Activated CD4-positive, CD25-positive, alpha-beta regulatory T cell (primary cell): ENCODE results near the gene CADPS2.

Experiments
- DNase-seq, 4 experiments: peaks; one replicate each; lab custom pipeline; 2025; lab: John Stamatoyannopoulos, UW

CADPS2 gene

DNA sequence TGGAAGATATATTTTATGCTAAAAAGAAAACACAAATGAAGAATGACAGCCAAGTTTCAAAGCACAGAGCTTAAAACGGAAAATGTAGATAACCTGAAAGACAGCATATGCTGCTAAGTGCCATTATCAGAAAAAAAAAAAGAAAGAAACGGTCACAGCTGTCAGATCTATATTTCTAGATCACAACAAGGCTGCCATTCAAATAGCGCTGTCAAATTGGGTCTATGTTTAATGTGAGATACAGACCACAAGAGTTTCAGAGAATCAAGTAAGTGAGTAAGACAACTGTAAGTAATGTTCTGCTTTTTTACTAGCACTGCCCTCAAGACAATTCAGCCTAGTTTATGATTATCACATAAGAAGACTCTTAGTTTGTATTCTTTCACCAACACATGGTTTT is 117.4 kb downstream of the CADPS2 start:
- DNase-seq = no peak

DNA sequence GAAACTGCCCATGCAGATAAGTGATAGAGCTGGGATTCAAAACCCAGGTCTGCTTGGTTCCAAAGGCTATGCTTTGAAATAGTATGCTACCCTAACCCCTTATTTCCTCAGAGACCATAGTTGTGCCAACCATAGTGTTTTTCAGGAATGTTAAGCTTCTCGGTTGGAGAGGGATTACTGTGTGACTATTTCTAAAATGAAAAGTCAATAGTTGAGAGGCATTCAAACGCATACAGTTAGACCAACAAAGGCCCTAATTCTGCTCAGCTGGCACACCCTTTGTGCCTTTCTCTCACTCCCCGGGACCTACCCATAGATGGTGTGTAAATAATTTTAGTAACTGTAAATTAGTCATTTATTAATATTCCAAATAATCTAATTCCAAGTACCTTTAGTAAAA is 118.9 kb downstream of the CADPS2 start:
- no peak for DNase-seq

DNA sequence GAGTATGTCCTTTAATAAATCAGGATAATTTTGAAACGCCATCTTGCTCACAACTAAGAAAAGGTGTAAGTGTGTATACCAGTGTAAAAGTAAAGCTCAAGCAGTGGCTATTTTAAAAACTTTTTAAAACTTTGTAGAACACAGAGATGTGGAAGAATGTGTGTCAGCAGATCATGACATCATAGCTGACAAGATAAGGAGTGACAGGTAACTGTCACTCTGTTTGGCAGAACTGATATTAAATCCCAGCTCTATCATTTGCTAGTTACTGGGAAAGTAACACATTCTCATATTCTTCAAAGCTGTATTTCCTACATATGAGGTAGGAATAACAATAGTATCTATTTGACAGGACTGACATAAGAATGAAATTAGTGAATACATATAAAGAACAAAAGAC is 119.7 kb downstream of the CADPS2 start:
- no peak for DNase-seq

DNA sequence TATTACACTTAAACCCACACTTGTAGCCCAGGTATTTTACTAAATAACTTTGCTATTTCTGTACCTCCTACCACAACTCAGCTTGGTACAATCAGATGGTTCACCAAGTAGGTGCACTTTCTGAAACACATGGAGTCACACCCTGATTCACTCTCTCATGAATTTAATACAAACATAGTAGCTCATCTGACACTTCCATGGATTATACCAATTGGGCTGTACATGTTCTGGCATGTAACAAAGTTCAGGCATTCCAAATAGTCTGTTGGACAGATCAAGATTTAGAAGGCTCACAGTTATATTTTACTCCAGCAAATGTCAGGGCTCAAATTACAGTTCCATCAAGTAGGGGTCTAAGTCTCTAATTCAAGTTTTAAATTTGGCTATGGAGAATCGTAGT is 121.4 kb downstream of the CADPS2 start:
- DNase-seq = no peak

DNA sequence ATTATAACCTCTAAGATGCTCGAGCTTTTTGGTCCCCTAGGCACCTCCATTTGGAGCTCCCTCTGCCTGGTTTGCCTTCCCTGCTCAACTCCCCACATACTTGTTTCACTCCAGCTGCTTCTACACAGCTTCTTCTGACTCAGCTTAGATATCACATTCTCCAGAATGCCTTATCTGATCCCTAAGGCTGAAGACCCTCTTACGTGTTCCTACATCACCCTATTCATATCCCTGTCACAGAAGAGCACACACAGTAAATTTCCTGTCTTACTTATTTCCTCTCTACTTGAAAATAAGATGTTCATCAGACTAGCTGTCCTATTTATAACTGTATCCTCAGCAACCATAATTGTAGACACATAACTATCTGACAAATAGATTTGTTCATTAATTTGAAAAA is 122.2 kb downstream of the CADPS2 start:
- DNase-seq = no peak

DNA sequence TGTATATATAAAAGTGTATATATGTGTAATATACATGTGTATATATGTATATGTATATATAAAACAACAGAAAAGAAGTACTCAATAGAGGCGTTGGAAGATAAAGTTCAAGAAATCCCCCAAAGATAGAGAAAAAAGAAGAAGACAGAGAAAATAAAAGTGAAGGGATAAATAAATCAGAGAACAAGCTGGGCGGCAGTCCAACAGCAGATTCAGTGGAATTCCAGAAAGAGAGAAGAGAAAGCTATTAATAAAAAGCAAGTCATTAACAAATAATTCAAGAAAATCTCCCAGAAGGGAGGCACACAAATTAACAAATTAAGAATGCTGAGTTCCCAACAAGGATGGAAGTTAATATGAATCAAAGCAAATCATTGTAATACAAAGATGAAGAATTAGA is 124.2 kb downstream of the CADPS2 start:
- DNase-seq = no peak

DNA sequence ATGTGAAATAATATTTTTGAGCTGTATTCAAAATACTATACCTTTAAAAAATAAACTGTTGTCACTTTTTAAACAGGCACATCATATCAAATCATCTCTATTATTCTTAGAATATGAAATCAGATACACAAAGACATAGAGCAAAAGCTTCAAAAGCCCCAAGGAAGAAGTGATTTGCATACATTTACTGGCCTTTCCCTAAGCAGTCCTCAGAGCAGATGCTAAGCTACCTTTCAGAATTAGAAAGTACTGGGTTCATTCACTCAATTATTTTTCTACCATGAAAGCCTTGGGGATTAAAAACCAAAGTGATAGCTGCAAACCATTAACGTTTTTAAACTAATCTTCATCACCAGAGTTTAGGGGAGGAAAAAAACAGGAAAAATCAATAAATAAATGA is 127.8 kb downstream of the CADPS2 start:
- no peak for DNase-seq

DNA sequence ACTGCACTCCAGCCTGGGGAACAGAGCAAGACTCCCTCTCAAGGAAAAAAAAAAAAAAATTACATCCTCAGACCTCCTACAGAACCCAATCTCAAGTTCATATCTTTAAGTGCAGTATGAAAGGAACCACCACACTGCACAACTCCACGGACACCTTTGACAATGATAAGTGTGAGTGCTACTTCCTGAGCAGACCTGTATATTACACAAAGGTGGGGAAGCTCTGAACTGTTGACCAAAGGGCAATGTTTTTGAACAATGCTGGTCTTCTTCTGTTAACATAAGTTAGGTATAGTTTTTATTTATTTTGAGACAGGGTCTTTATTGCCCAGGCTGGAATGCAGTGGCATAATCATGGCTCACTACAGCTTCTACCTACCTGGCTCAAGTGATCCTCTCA is 129.4 kb downstream of the CADPS2 start:
- no peak for DNase-seq

DNA sequence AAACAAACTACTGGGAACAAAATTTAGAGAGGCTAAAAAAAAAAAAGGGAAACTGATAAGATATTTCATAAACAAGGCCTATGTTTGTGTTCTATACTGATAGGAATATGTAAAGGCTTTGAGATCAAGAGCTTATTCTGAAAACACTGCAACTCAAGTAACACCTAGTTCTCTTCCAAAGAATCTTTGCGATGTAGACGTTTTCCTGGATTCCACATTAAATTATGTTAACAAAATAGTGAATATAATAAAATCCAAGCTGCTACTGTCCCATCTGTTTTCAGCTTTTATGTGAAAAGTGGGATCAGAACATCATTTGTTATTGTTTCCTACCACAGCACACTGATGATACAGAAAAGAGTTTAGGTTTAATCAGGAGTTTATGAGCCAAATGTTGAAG is 130.6 kb downstream of the CADPS2 start:
- DNase-seq = no peak

DNA sequence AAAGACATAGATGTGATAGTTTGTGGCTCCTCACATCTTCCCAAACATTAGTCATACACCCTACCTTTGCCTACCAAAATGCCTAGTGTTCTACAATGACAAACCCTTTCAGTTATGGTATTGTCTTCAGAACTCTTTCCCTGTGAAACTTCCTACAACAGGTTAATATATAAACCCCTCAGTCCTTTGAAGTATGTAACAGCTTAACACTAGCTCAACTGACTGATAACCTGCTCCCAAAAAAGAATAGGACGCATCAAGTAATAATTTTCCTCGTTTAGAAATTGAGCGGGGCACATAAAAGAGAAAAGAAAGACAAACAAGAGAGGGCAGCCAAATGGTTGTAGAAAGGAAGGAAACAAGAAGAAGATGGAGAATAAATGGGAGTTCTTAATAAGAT is 133.7 kb downstream of the CADPS2 start:
- DNase-seq = no peak

DNA sequence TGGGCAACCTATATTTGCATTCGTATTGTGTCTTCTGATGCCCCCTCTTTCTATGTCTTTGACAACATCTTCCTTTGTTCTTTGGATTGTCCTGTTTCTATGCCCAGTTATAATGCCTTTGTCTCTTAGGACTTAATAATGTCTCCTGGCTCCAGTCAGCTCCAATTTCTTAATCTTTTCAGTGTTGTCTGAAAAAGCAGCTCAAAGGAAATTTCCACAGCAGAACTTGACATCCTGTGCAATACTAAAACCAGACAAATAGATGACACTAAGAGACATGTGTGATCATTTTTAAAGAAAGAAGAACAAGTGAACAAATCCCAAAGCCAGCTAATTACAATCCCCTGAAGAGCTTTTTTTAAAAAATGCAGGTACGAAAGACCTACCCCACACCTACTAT is 135.9 kb downstream of the CADPS2 start:
- no peak for DNase-seq

DNA sequence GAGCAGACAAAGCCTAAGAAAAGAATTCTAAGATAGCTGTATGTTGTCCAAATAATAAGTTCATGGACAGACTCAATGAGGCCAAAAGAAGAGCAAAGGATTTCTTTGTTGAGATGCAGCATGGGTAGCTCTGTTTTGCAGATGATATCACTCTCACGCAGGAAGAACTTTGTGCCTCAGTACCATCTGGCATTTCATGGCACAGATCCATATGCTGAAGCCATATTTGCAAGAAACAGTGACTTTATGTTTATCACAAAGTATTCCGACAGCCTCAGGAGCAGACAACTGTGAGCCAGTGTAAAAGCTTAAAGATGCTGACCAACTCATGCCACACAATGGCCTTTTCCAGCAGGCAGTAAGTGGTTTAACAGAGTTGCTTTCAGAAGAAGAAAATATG is 138.1 kb downstream of the CADPS2 start:
- no peak for DNase-seq

DNA sequence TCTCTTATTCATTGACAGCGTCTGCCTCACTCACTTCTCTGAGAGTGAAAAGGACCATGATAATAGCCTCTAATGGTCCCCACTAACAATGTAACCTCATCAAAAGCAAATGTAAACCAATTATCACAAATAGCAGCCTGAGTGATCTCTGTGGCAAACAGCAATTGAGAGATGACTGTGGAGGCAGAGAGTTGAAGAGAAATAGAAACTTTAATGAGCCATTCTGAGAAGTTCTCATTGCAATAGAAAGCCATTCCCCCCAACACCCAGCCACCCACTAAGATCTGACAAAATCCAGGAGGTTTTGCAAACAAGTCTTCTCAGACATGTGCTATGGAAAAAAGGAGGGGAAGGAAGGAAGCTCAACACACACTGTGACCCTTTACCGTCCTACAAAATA is 139.3 kb downstream of the CADPS2 start:
- no peak for DNase-seq

DNA sequence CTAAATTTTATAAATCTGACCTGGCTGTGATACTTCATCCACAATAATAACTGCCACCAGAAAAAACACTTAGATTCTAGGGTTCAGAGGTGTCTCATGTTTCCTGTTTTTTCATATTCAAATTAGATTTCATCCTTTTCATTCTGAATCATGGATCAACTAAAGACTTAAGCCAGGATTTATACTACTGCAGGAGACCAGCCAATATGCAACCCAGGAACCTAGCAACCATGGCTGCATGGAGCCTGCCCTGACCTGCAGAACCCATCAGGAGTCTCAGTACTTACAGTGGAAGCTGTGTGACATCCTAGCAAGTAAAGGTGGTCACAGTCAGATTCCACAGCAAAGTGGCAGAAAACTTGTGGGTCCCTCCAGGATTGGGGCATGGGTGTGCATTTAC is 143.0 kb downstream of the CADPS2 start:
- no peak for DNase-seq

DNA sequence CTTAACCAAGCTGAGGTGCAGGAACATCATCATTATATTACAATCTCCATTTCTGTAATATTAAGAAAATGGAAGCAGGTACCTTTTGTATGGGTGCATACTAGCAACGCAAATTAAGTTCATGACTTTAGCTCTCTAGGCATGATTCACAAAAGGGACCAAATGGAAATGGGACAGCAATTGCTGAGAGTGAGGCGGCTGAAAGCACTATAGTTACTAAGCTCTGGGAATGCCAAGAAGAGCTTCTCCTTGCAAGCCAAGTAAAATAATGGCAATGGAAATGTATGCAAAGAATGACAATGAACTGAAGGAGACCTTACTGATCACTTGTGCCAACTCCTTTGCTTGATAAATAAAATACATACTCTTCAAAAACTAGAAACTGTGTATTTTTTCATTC is 147.3 kb downstream of the CADPS2 start:
- no peak for DNase-seq

DNA sequence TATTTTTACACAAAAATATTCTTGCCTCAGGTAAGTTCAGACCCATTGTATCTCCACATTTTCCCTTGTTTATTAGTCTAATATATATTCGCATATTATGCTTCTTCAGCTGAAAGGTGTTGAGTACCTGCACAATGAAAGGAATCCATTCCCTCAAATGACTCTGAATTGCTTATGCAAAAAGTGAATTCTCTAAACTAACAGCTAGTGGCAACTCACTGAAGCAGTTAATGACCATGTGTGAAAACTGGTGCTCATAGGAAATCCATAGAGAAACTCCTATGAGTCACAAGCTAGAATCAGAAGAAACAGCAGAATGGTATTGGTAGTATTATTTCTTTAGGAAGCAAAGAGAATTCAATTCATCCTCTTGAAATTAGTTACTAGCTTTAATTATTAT is 150.1 kb downstream of the CADPS2 start:
- no peak for DNase-seq

DNA sequence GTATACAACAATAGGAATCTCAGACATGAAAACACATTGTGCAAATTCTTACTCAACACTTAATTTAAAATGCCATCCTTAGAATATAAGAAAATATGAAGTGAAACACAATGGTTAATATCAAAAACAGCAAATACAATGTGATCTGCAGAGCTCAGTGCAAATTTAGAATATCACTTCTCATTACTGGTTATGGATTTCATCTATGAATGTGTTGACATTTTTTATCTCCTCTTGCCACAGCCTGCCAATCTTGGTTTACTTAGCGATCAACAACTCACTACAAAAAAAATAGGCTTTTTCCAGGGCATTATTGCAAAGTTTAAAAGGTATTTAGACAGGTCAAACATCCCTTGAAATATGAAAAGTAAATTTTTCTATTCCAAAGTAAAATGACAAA is 158.5 kb downstream of the CADPS2 start:
- DNase-seq = no peak

DNA sequence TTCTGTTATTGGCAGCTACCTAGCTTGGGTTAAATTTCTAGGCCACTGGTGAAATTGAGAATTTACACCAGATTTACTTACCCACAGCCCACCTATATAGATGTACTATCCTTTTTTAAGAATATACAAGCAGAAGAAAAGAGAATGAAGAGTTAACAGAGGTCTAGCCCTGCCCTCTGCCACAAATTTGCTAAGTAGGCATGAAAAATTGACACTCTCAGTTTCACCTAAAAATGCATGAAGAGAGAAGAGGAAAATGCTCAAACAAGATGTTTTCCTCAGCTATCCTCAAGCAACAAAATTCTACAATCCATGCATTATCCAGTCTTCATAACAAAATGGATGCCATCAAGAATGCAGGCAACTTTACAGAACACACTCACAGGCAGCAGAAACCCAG is 158.9 kb downstream of the CADPS2 start:
- no peak for DNase-seq

DNA sequence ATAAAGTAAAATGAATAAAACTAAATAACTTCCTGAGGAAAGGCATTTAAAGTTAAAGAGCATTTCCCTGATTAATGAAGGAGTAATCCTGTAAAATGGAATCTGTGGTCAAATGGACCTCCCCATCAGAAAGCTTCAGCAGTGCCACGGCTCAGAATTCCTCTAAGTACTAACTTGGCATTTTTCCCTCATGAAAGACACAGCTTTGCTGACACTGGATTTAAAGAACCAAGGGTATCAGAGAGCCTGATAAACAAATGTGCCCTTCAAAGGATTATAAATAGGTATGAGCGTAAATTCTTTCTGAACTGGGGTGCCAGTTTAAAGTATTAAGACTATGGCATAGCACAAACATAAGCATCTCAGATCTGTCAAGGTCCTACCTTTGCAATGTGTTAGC is 159.4 kb downstream of the CADPS2 start:
- DNase-seq = no peak

DNA sequence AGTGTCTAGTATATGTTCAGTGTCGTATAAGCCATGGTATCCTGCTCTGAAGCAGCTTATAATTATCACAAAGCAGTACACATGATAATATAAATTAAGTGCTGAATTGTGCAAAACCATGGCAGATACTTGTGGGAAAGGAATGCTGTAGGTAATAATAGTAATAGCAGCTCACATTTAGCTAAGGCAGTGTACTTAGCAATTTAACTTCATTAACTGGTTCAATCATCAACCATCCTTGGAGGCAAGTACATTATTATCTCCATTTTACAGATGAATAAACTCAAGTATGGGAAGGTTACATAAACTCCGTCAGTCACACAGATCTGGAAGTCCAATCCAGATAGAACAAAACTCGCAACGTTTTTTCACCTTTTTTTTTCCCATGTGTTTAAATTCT is 161.9 kb downstream of the CADPS2 start:
- DNase-seq = no peak

DNA sequence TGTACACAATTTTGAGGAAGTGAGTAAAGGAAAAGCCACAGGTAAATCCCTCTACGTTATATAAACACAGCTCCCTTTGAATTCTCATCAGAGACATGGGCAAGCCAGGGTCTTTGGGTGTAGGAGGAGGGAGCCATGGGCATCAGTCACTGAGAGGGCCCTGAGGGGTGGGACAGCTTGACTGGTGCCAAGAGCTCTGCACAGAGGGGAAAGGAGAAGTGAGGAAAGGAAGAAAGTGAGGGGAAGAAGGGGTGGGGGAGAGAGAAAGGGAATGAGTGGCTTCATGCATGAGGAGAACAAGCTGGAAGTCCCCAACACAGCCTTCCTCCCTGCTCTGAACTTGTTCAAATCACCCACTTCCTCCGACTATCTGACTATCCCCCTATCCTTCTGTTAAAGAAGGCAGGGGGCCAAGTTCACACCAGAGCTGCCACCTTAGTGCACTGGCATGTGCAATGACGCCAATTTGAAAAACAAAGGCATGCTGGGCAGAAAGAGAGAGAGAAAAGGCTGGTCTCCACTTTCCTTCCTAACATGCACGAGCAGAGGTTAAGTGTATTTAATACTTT is 167.2 kb downstream of the CADPS2 start:
- DNase-seq = no peak

DNA sequence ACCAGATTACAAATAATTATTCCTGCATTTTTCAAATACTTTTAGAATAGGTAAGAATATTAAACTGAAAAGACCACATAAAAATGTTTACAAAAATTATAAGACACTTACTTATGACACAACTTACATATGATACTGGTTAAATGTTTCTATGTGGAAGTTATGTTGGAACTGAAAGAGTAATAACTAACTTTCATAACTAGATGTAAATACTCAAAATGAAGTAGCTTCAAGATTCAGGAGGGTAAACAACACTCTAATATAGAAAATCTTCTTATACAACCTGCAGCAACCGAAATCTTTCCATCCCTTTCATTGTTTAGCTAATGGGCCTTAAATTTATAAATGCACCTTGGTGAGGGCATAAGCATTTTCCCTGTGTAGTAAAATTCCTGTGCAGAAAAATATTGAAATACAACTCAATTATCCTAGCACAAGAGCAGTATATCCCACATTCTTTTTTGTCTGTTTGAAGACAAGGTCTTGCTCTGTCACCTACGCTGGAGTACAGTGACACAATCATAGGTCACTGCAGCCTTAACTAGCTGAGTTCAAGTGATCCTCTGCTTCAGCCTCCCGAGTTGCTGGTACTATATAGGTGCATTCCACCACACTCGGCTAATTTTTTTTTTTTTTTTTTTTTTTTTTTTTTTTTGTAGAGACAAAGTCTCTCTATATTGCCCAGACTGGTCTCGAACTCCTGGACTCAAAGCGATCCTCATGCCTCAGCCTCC is 168.7 kb downstream of the CADPS2 start:
- no peak for DNase-seq

DNA sequence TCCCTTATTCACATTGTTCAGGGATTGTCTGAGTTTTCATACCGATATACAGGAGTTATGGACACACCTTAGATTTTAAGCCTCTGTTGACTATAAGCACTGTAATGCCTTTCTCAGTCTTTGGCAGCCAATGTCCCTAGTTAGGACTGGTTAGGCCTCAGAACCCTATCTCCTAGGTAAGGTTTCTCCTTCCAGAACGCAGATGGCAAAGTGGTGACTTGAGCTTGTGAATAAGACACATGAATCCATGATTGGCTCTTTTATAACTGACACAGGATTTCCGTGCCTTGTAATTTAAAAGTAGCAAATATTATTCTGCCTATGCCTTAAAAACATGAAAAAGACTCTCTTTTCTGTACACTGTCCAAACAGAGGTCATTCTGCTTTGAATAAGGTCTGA is 171.1 kb downstream of the CADPS2 start:
- no peak for DNase-seq

DNA sequence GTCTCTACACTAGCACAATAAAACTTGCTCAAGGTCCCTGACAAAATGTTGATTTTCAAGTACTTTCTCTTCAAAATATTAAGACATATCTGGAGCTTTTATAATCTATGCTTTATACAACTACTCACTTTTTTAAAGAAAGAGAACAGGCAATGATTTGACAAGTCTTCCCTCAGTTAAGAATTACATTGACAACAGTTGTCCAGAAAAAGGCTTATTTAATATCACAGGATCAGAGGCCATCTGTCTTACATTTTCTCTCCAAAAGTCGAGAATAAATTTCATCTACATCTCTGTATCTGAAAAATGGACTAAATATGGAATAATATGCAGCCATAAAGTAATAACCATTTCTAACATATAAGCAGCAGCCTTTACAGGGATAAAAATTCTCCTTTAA is 175.3 kb downstream of the CADPS2 start:
- no peak for DNase-seq
